Measurements from ENCODE around the gene ULK4.

DNA sequence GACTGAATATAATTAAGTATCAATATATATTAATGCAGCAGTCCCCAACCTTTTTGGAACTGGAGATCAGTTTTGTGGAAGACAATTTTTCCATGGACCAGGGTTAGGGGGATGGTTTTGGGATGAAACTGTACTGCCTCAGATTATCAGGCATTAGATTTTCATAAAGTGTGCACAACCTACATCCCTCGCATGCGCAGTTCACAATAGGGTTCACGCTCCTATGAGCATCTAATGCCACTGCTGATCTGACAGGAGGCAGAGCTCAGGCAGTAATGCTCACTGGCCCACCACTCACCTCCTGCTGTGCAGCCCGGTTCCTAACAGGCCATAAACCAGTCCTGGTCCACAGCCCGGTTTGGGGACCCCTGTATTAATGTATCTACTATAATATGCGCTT lies 95.6 kb downstream of the ULK4 start:
- TF ChIP-seq CTCF (IDR thresholded peaks at IDR 0.05) (no peak), POLR2A (IDR thresholded peaks at IDR 0.05) (no peak)
